ENCODE results near the gene CLDN16. TPM values are rescaled to one million over a fixed set of nuclear protein-coding genes. Genes with fewer than 3 reads are reported as not detected.

Gene CLDN16
- total RNA-seq, 1 donor from 2014 or later = 0.50 TPM

- H3K4me1 ChIP-seq (ENCODE audit: insufficient read depth, low read length) = no peaks in the 10 kb centered on the region
- no peaks in the 10 kb centered on the region for H3K79me2 ChIP-seq (ENCODE audit: insufficient read depth, low read length)
- H2AFZ ChIP-seq (ENCODE audit: low read depth, low read length) = no peak overlapping the region
- no peaks in the 10 kb centered on the region for H3K27me3 Mint-ChIP-seq (ENCODE audit: low read depth, unreplicated experiment)
- H3K36me3 Mint-ChIP-seq (ENCODE audit: low read depth, unreplicated experiment) = no peaks in the 10 kb centered on the region
- H3K9me3 Mint-ChIP-seq (ENCODE audit: unreplicated experiment) = no peaks in the 10 kb centered on the region
- H3K27me3 ChIP-seq (ENCODE audit: insufficient read depth, low read length) = no peaks in the 10 kb centered on the region
- FAIRE-seq = no peak
- no peak overlapping the region for H3K4me2 ChIP-seq (ENCODE audit: low read length)
- no peaks in the 10 kb centered on the region for H3K36me3 ChIP-seq (ENCODE audit: insufficient read depth, low read length)
- no peak overlapping the region for H3K27ac Mint-ChIP-seq (ENCODE audit: unreplicated experiment)
- H3K9ac ChIP-seq (ENCODE audit: low read length) = no peak overlapping the region
- H3K4me1 Mint-ChIP-seq (ENCODE audit: low read depth, unreplicated experiment) = peaks cover 14% of the 10 kb centered on the region
- TF ChIP-seq CTCF (IDR thresholded peaks at IDR 0.05; ENCODE audit: insufficient read depth, low read depth, low read length) = no peak
- TF ChIP-seq EZH2 (IDR thresholded peaks at IDR 0.05; ENCODE audit: insufficient read depth, low read length) = no peak
- no peak overlapping the region for H3K4me3 Mint-ChIP-seq (ENCODE audit: unreplicated experiment)
- no peaks in the 10 kb centered on the region for H3K9me3 ChIP-seq (ENCODE audit: insufficient read depth, low read depth, low read length)
- H3K27ac ChIP-seq (ENCODE audit: low read depth, low read length) = no peak overlapping the region
- DNase-seq (ENCODE audit: low read depth) = no peak
- no peaks in the 10 kb centered on the region for H4K20me1 ChIP-seq (ENCODE audit: insufficient read depth, low read length)
- no peak overlapping the region for H3K4me3 ChIP-seq (ENCODE audit: insufficient read depth, low read depth, low read length)
Measured at GRCh38 chr3:190448256-190448655, 60.3 kb downstream of the CLDN16 start.

GRCh38 chr3:190449801-190450200, 61.8 kb downstream of the CLDN16 start, which contains the start of gene TMEM207:
Gene TMEM207 (minus strand): TSS chr3:190449901. CDS start chr3:190449809, 92 bp downstream.
- no peak within 1 kb of the TSS for H3K9ac ChIP-seq (ENCODE audit: low read length)
- H3K79me2 ChIP-seq (ENCODE audit: insufficient read depth, low read length) = no peaks in the 10 kb centered on the region
- H3K4me1 ChIP-seq (ENCODE audit: insufficient read depth, low read length) = no peaks in the 10 kb centered on the region
- peaks cover 7% of the 10 kb centered on the region for H3K4me1 Mint-ChIP-seq (ENCODE audit: low read depth, unreplicated experiment)
- TF ChIP-seq EZH2 (IDR thresholded peaks at IDR 0.05; ENCODE audit: insufficient read depth, low read length) (no peak), CTCF (IDR thresholded peaks at IDR 0.05; ENCODE audit: insufficient read depth, low read depth, low read length) (no peak)
- no peaks in the 10 kb centered on the region for H3K9me3 Mint-ChIP-seq (ENCODE audit: unreplicated experiment)
- H3K27me3 Mint-ChIP-seq (ENCODE audit: low read depth, unreplicated experiment) = no peaks in the 10 kb centered on the region
- no peak within 1 kb of the TSS for H3K4me3 Mint-ChIP-seq (ENCODE audit: unreplicated experiment)
- H4K20me1 ChIP-seq (ENCODE audit: insufficient read depth, low read length) = no peaks in the 10 kb centered on the region
- H3K27ac Mint-ChIP-seq (ENCODE audit: unreplicated experiment) = no peak within 1 kb of the TSS
- no peak within 1 kb of the TSS for H3K4me3 ChIP-seq (ENCODE audit: insufficient read depth, low read depth, low read length)
- no peaks in the 10 kb centered on the region for H3K27me3 ChIP-seq (ENCODE audit: insufficient read depth, low read length)
- no peaks in the 10 kb centered on the region for H3K9me3 ChIP-seq (ENCODE audit: insufficient read depth, low read depth, low read length)
- FAIRE-seq (no peak), DNase-seq (ENCODE audit: low read depth) (no peak)
- no peak within 1 kb of the TSS for H3K27ac ChIP-seq (ENCODE audit: low read depth, low read length)
- H3K4me2 ChIP-seq (ENCODE audit: low read length) = no peak within 1 kb of the TSS
- no peaks in the 10 kb centered on the region for H3K36me3 Mint-ChIP-seq (ENCODE audit: low read depth, unreplicated experiment)
- H2AFZ ChIP-seq (ENCODE audit: low read depth, low read length) = no peak within 1 kb of the TSS
- no peaks in the 10 kb centered on the region for H3K36me3 ChIP-seq (ENCODE audit: insufficient read depth, low read length)

- Histone ChIP-seq H2AFZ (ENCODE audit: low read depth, low read length) (no peak overlapping the region), H3K27me3 (ENCODE audit: insufficient read depth, low read length) (no peaks in the 10 kb centered on the region), H3K4me2 (ENCODE audit: low read length) (no peak overlapping the region), H3K79me2 (ENCODE audit: insufficient read depth, low read length) (no peaks in the 10 kb centered on the region), H3K36me3 (ENCODE audit: insufficient read depth, low read length) (no peaks in the 10 kb centered on the region), H3K4me3 (ENCODE audit: insufficient read depth, low read depth, low read length) (no peak overlapping the region), H4K20me1 (ENCODE audit: insufficient read depth, low read length) (no peaks in the 10 kb centered on the region), H3K4me1 (ENCODE audit: insufficient read depth, low read length) (no peaks in the 10 kb centered on the region), H3K9me3 (ENCODE audit: insufficient read depth, low read depth, low read length) (no peaks in the 10 kb centered on the region), H3K27ac (ENCODE audit: low read depth, low read length) (no peak overlapping the region), H3K9ac (ENCODE audit: low read length) (no peak overlapping the region)
- no peaks in the 10 kb centered on the region for H3K9me3 Mint-ChIP-seq (ENCODE audit: unreplicated experiment)
- no peaks in the 10 kb centered on the region for H3K36me3 Mint-ChIP-seq (ENCODE audit: low read depth, unreplicated experiment)
- DNase-seq (ENCODE audit: low read depth) (no peak), FAIRE-seq (no peak)
- no peaks in the 10 kb centered on the region for H3K27me3 Mint-ChIP-seq (ENCODE audit: low read depth, unreplicated experiment)
- no peak overlapping the region for H3K4me3 Mint-ChIP-seq (ENCODE audit: unreplicated experiment)
- no peak for TF ChIP-seq CTCF (IDR thresholded peaks at IDR 0.05; ENCODE audit: insufficient read depth, low read depth, low read length)
- TF ChIP-seq EZH2 (IDR thresholded peaks at IDR 0.05; ENCODE audit: insufficient read depth, low read length) = no peak
- H3K4me1 Mint-ChIP-seq (ENCODE audit: low read depth, unreplicated experiment) = peaks cover 3% of the 10 kb centered on the region
- no peak overlapping the region for H3K27ac Mint-ChIP-seq (ENCODE audit: unreplicated experiment)
Measured at GRCh38 chr3:190455828-190456227, 67.9 kb downstream of the CLDN16 start.
